Tongue (tissue), 2 donors: ENCODE measurements around the gene PABPN1. TPM values are rescaled to one million over a fixed set of nuclear protein-coding genes. Genes with fewer than 3 reads are reported as not detected.
"Not testable (repeated sequence)": the region's sequence is repeated elsewhere in the genome, so short reads cannot be mapped to it uniquely, and the experiment has no call there.

ENCODE experiments used
- DNase-seq: peaks from one replicate; pipeline ENCODE4 v3.0.0-alpha.2; 2015
- total RNA-seq: library from RNA; depleted of rRNA; stranded (reverse); fragments of >200 nt; gene quantifications from one replicate; pipeline ENCODE4 v1.2.3, GENCODE V29; 2014

The PABPN1 gene, protein sequence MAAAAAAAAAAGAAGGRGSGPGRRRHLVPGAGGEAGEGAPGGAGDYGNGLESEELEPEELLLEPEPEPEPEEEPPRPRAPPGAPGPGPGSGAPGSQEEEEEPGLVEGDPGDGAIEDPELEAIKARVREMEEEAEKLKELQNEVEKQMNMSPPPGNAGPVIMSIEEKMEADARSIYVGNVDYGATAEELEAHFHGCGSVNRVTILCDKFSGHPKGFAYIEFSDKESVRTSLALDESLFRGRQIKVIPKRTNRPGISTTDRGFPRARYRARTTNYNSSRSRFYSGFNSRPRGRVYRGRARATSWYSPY
- total RNA-seq: 55.6 TPM

DNA sequence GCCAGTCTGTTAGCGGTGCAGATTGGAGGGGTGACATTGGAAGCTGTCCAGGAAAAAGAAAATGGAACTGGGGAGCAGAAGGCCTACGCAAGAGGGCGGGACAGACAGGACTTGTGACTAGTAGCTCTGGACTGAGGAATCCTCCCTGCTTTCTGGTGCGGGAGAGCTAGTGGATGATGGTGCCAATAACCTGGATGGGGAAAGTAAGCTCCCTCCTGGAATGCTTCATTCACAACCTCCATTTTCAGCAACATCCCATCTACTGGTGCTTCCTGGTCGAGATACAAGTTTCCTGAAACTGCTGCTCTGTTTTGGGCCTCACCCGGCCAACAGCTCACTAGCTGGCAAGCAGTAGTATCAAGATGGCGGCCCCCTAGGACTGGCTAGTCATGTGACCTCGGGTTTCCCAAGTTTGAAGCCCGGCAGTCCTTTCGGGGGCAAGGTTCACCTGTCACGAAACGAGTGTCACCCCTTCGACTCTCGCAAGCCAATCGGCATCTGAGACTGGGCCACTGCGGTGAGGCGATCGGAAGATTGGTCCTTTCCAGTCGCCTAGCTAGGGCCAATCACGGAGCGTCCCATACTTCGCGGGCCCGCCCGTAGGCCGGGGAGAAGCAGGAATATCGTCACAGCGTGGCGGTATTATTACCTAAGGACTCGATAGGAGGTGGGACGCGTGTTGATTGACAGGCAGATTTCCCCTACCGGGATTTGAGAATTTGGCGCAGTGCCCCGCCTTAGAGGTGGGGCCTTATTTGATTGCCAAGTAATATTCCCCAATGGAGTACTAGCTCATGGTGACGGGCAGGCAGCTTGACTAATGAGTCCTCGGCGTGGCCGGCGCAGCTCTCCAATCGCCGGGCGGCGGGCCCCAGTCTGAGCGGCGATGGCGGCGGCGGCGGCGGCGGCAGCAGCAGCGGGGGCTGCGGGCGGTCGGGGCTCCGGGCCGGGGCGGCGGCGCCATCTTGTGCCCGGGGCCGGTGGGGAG, at the start of gene PABPN1:
Gene PABPN1 (plus strand): TSS at position 874 of the 988 bp plus-strand sequence. CDS start 13 bp downstream, at position 887.
- DNase-seq: peak; percentile 100

DNA sequence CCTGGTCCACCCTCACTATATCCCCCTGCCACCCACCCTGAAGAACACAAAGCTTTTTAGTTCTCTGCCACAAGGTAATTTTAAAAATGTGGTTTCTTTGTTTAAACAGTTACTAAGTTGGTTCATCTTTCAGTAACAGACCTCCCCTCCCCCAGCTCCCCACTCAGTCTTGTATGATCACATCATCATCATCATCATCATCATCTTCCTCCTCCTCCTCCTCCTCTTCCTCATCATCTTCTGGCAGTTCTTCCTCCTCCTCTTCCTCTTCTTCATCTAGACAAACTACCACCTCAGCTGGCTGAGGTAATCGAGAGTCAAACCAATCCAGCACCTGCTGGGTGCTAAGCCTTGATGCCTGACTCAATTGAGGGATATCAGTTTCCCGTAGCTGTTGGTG, 45.8 kb upstream of the PABPN1 start:
- DNase-seq: no peak

DNA sequence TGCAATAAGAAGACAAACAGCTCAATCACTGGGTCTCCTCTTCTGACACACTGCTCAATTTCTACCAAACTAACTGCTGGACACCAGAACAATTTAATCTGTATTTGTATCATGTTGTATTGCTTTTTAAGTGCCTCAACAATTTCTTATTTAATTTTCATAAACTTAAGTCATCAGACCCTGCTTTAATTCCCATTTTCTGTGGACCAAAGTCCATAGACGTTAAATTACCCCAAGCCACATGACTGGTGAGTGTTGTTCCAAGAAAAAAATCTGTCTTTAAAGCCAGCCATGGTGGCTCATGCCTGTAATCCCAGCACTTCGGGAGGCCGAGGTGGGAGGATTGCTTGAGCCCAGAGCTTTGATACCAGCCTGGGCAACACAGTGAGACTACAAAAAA, 44.1 kb upstream of the PABPN1 start:
- DNase-seq: no peak

DNA sequence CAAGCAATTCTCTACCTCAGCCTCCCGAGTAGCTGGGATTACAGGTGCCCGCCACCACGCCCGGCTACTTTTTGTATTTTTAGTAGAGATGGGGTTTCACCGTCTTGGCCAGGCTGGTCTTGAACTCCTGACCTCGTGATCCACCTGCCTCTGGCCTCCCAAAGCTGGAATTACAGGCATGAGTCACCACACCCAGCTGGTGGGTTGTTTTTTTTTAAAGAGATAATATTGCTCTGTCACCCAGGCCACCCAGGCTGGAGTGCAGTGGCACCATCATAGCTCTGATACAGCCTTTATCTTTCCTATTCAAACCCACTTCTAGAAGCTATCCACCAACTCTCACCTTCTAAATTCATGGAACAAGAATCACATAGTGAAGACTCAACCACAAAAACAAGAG, 43.3 kb upstream of the PABPN1 start:
- DNase-seq: not testable (repeated sequence)

DNA sequence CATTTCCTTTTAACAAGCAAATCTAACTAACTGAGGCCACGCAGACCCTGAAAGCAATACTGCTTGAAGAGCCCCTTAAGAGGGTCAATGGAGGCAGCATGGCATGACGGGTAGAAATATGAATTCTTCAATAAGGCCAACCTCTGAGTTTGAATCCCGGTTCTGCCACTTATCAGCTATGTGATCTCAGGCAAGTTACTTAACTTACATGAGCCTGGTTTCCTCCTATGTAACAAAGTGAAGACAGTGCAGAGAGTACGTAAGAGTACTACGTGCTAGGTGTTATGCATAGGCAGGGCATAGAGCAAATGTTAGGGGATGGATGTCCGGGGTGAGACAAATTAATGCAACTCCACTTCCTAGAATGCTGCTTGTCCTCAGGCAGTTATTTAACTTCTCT, 40.0 kb upstream of the PABPN1 start:
- DNase-seq: no peak

DNA sequence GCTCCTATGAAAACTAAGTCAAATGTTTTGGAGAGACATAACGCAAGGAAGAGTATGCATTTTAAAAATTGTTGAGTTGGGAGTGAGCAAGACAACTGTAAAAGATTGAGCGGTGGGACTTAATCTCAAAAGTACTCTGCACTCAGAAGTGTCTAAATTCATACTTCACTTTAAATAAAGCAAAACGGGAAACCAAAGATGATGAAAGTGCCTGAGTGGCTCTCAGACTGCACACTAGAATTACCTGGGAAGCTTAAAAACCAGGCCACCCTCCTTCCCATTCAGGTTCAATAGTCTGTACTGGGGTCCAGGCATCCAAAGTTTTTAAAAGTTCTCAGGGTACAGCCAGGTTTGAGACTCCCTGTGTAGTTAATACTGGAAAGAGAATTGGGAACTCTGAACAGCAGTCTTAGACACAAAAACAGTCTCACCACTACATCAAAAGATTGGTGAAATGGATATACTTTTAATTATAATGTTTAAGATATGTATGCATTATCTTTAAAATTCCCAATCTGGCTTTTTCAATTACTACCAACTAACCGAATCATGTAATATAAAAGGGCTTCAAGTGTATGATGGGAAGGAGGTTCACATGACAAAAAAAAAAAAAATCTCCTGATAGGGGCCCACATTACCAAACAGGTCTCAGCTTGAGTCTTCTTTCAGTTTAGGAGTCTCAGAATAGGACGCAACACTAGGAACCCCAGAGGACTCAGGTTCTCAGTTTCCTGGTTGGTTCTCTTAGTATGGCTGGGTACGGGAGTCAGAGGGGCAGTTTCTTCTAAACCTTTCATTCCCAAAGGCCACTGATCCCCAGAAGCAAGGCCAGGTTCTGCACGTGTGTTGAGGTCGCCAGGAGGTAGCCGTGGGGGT, 36.4 kb upstream of the PABPN1 start:
- DNase-seq: peak; percentile 42

DNA sequence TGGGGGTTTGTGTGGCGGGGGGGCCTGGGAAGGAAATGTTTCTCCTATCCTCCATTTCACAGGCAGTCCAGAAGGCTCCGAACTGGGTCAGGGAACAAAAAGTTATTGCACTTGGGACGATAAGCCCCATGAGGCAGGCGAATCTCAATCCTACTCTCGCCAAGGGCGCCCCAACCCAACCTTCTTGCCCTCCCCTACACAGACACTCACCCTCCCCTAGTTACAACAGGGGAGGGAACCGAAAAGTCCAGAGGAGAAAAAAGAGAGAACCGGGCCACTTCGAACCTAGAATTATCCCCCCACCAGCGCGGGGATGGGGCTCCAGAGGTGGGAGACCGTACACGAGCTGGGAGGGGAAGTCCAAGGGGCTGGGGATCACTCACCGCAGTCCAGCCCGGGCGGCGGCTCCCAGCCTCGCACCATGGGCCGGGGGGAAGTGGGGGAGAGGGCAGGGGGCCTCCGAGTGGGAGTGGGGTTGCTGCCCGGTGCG, 35.7 kb upstream of the PABPN1 start:
- no peak for DNase-seq

DNA sequence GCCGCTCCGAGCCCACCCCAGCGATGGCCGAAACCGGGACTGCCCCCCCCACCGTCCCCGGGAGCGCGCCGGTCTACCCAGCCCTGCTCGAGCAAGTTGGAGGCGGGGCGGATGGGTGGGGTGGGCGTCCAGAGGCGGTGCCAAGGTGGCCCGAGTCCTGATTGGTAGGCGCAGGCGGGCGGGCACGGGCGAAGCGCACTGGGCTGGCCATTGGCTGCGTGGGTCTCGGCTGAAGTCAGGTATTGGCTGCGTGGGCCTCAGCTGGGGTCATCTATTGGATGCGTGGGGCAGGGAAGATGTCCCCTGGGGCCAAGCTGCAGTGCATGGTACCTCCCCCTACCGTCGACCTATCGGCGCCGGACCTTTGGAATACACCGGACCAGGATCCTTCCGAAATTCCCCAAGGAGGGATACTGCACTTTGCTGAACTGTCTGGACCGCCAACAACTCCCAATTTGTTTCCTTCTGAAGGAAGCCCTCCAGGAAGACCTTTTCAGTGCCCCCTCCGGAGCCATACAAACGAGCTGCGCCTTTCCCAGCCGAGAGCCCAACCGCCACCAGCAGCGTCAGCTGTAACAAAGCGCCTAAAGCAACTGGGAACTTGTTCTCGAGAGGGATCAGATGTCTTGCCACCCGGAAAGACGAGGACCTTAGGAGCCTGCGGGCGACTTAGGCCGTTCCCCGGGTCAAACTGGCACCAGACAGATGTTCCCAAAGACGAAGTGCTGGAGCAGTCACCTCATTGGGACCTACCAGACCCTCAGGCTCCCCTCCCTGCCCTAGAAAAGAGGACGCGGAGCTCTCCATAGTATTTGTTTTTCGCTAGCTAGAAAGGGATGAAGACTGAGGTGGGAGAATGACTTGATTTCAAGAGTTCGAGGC, 35.0 kb upstream of the PABPN1 start, which contains the start of gene HOMEZ:
Gene HOMEZ (minus strand): TSS at position 113 of the 882 bp plus-strand sequence. CDS start 180 bp downstream, outside the sequence.
- DNase-seq: peak; percentile 99

DNA sequence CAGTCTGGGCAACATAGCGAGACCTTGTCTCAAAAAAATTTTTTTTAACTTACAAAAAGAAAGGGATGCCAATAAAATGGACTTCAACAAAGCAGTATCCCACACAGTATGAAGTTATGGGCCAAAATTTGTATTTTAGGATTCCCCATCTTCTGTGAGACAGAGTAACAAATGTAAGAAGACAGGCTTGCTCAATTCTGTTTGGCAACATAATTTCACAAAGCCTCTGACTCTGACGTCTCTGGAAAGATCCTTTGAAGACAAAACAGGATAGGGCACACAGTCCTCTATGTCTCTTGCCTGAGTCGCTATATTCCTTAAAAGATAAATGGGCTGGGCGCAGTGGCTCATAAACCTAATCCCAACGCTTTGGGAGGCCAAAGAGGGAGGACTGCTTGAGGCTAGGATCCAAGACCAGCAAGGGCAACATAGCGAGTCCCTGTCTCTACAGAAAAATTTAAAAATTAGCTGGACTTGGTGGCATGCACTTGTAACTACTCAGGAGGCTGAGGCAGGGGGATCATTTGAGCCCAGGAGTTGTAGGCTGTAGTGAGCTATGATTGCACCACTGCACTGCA, 34.3 kb upstream of the PABPN1 start:
- no peak for DNase-seq

DNA sequence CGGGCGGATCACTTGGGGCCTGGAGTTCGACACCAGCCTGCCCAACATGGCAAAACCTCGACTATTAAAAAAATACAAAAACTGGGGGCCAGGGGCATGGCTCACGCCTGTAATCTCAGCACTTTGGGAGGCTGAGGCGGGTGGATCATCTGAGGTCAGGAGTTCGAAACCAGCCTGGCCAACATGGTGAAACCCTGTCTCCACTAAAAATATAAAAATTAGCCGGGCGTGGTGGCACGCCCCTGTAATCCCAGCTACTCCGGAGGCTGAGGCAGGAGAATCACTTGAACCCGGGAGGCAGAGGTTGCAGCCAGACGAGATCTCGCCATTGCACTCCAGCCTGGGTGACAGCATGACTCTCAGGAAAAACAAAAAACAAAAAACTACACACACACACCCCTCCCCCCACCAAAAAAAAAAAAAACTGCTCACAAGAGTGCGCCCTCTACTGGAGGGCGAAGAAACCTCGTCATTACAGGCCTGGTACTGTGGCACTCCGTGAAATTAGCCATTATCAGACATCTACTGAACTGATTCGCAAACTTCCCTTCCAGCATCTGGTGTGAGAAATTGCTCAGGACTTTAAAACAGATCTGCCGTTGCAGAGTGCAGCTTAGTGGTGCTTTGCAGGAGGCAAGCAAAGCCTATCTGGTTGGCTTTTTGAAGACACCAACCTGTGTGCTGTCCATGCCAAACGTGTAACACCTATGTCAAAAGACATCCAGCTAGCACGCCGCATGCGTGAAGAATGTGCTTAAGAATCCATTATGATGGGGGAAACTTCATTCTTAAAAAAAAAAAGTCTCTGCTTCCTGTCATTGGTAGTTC, 26.3 kb upstream of the PABPN1 start:
- peak; percentile 68 for DNase-seq

DNA sequence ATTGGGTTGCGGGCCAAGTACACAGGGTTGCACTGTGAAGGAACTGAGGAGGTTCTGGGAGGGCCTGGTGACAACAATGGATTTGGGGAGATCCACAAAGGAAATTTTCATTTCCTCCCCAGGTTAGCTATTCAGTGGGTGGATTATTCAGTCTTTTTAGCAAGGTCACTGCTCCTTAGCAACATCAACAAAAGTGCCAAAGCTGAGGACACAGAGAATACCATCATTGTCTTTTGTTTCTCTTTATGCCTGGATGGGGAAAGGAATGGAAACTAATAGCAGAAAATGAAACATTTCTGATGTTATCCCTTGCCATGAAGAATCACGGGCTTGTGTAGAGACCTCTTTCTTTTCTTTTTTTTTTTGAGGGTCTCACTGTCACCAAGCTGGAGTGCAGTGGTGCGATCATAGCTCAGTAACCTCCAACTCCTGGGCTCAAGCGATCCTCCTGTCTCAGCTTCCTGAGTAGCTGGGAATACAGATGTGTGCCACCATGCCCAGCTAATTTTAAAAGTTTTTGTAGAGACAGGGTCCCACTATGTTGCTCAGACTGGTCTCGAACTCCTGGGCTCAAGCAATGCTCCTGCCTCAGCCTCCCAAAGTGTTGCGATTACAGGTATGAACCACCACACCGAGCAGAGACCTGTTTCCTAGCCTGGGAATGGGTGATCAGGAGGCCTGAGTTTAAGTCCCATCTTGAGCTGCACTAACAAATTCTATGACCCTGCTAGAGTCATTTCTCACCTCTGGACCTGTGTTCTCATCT, 25.1 kb upstream of the PABPN1 start:
- DNase-seq: no peak

DNA sequence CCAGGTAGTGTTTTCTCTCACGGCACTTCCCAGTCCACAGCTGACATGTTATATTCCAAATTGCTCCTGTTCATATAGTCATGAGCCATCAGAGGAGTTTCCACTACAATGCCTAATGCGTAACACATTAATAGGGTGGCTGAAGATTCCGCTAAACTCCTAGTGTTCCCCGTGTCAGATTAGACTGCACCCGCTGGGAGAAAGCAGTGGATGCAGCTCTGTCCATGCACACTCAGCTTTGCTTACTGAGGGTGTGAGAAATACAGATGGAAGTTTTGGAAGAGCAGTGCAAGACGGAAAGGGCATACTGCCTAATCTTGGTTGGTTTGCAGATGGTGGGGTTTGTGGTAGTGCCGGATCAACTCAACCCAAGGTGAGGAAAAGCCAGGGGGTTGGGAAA, 24.2 kb upstream of the PABPN1 start:
- no peak for DNase-seq

DNA sequence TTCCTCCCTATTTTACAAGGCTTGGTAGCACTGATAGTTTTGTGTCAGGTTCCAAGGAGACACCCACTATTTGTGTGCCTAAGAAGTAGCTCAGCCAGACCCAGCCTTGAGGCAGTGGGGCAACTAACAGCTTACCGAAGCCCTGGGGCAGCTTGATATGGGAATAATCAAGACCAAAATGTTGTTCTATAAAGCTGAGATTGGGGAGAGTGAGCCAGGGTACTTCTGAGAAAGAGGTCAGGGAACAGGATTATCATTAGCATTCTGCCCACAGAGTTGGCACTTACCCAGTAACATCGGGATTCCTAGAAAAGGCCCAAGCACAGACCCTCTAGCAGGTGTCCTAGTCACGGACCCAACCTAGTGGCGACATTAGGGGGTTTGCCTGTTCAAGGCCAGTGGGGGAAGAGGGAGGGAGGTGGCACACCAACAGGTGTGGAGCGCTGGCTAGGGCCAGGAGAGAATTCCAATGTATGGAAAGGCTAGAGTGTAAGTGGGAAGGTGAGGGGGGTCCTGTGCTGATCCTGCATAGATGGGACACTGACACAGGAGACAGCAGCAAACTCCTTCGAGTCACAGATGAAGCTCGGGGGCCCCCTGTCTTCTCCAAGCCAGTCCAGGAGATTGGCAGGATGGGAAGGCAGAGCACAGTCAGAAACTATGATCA, 23.5 kb upstream of the PABPN1 start:
- DNase-seq: no peak

DNA sequence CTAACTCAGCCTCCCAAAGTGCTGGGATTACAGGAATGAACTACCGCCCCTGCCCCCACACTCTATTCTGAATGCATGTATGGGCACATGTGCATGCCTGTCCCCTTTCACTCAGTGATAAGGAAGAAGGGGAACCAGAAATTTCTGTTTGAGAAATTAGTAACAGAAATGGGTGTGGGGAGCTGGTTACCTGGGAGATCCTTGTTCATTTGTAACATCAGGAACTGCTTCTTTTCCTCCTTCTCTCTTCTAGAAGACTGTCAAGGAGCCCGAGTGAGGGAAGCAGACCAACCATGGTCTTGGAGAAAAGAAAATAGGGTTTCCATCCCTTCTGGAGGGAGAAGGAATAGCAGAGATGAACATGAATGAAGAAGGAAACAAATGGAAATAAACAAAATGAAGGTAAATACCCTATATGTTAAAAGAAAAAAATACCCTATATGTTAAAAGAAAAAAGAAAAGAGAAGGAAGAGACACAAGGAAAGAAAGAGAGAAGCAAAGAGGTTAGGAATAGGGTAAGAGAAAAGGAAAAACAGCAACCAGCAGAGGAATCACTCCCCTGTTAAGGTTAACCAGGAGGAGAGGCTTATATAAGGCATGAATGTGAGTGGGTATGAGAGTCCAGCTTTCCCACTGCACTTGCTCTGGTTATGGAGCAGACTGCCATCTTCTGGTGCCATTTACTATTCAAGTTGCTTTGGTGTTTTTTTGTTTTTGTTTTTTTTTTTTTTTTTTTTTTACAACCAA, 21.9 kb upstream of the PABPN1 start:
- peak; percentile 45 for DNase-seq

DNA sequence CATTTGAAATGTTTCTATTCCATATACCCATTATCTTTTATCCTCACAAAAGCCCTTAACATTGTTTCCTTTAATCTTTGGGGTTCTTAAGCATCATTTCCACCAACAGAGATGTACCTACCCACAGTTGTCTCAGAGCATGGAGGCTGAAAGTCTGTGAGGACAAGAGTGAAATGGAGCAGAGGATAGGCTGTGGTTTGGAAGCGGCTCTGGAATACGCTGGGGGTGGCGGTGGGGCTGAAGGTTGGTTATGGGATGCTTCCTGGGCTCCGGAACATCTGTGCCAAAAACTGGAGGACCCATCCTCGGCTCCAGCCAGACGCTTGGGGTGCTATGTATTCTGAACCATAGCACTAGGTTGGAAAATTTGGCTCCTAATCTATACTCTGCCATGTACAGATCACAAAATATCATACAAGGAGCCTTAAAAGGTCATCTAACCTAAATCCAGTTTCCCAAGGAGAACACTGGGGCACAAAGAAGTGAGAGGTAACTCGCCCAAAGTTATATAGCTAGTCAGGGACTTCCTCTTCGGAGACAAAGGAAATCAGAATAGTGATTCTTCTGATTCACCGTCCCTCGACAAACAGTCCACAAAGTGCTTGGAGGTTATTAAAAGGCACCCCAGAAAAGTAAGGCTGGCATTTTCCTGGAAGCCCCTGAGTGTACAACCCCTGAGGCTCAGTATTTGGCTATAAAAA, 21.1 kb upstream of the PABPN1 start:
- DNase-seq: no peak

DNA sequence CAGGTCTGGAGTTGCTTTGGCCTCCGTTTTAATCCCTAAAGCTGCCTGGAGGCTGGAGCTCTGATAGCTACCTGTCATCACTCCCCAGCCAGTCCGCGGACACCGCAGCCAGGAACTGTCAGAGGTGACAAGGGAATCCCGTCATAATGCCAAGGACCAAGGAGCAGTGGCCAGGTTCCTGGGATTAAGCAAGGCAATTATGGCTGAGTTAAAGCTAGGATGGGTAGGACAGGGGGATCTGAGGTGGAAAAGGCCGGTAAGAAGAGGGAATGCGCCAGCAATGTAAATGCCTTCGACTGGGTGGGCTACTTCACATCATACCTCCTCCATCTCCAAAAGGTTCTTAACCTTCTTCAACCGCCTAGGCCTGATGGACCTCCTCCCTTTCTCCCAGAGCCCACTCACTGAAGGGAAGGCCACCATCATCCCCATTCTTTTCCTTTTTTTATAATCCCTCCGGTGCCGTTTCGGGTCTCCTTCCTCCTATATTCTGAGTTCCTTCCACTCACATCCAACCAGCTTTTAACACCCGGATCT, 20.5 kb upstream of the PABPN1 start:
- no peak for DNase-seq
